ENCODE results near the gene VAV3. TPM values are rescaled to one million over a fixed set of nuclear protein-coding genes. Genes with fewer than 3 reads are reported as not detected.

Gene VAV3
- total and polyA plus RNA-seq, 3 donors from 2014 or later = 10.1 to 11.4 (median 11.3) TPM

DNA sequence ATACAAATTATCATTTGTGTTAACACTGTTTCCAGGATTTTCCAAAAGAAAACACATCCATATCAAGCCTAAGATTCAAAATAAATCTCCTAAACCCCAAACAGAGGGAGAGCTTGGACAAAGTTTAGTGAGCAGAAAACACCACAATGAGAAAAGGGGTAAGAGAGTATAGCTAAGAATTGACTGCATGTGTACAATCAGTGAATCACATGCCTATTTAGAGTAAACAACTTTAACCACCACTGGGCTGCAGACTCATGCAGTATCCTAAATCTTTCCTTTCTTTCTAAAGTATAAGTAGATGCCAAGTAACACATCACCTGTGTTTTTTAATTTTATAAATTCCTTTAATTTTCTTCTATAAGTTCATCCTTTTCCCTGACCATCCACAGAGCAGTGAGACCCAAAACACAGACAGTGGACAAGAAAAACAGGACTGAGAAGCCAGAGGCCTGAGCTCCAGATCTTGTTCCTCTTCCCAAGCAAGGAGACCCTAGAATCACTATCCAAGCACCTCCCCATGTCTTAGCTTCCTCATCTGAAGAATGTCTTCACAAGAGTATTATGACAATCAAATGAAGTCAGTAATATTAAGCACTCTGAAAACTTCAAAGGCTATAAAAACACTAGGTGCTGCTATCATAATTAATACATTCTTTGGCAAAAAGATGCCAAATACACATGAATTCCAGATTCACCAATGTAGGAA, 93.1 kb downstream of the VAV3 start:
- no peaks in the 10 kb centered on the region for H3K36me3 ChIP-seq (ENCODE audit: low read depth, missing control alignments)
- H3K4me1 ChIP-seq = no peaks in the 10 kb centered on the region
- H3K27me3 ChIP-seq = no peaks in the 10 kb centered on the region
- H3K4me3 ChIP-seq = no peak overlapping the region
- no peak for TF ChIP-seq POLR2A (IDR thresholded peaks at IDR 0.05)
- TF ChIP-seq, protein P1, sequence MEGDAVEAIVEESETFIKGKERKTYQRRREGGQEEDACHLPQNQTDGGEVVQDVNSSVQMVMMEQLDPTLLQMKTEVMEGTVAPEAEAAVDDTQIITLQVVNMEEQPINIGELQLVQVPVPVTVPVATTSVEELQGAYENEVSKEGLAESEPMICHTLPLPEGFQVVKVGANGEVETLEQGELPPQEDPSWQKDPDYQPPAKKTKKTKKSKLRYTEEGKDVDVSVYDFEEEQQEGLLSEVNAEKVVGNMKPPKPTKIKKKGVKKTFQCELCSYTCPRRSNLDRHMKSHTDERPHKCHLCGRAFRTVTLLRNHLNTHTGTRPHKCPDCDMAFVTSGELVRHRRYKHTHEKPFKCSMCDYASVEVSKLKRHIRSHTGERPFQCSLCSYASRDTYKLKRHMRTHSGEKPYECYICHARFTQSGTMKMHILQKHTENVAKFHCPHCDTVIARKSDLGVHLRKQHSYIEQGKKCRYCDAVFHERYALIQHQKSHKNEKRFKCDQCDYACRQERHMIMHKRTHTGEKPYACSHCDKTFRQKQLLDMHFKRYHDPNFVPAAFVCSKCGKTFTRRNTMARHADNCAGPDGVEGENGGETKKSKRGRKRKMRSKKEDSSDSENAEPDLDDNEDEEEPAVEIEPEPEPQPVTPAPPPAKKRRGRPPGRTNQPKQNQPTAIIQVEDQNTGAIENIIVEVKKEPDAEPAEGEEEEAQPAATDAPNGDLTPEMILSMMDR (IDR thresholded peaks at IDR 0.05) = no peak
- H3K9me3 ChIP-seq = no peaks in the 10 kb centered on the region
- intact Hi-C loops (cut with DNase I; ENCODE audit: low total_unique reads) = no loop called here
- no peak overlapping the region for H3K27ac ChIP-seq
- DNase-seq = no peak

DNA sequence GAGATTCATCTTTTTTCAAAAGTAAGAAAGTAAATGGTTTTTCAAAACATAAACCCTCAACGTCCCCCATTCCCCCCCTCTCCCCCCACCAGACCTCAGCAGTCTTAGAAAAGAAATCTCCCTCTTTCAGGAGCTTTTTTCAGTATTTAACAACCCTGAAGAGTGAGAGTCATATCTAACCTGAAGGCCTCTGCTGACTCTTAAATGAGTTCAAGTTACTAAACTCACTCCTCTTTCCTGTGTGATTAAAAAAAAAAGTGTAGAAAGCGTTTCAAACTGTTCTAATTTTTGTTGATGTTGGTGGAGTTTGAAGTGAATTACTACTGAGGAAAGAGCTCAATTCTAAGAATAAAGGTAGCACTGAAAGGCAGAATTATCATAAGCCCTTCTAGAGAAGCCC, 93.7 kb downstream of the VAV3 start:
- WGBS, 2 donors = 29 to 49% methylated on average over 2 of the region's 2 CpGs
- Histone ChIP-seq H3K4me3 (no peak overlapping the region), H3K36me3 (ENCODE audit: low read depth, missing control alignments) (no peaks in the 10 kb centered on the region), H3K27ac (no peak overlapping the region), H3K9me3 (no peaks in the 10 kb centered on the region), H3K27me3 (no peaks in the 10 kb centered on the region), H3K4me1 (no peaks in the 10 kb centered on the region)
- intact Hi-C loops (cut with DNase I; ENCODE audit: low total_unique reads) = no loop called here
- DNase-seq = no peak
- TF ChIP-seq POLR2A (IDR thresholded peaks at IDR 0.05) = no peak
- TF ChIP-seq, protein P1 (IDR thresholded peaks at IDR 0.05) = no peak

DNA sequence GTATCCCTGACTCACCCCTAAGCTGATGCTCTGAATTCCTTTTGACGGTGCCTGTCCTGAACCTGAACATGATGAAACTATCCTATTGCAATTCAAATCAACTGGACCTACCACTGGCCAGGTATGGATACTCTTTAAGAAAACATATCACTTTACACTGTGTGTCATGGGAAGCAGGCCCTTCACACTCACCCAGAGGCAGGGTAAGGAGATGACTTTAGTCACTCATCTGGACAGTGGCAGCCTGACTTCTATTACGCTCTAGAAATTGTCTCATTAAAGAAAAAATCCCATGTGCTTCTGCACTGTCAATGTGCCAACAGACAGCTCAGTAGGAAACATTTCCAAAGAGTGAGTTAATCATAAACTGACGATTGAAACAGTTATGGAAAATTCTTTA, 94.3 kb downstream of the VAV3 start:
- H3K27me3 ChIP-seq = no peaks in the 10 kb centered on the region
- intact Hi-C loops (cut with DNase I; ENCODE audit: low total_unique reads) = no loop called here
- H3K36me3 ChIP-seq (ENCODE audit: low read depth, missing control alignments) = no peaks in the 10 kb centered on the region
- DNase-seq = no peak
- no peaks in the 10 kb centered on the region for H3K4me1 ChIP-seq
- WGBS, 2 donors = 66 to 76% methylated on average over 3 of the region's 3 CpGs
- H3K27ac ChIP-seq = no peak overlapping the region
- no peaks in the 10 kb centered on the region for H3K9me3 ChIP-seq
- no peak for TF ChIP-seq POLR2A (IDR thresholded peaks at IDR 0.05)
- TF ChIP-seq, protein P1 (IDR thresholded peaks at IDR 0.05) = no peak
- no peak overlapping the region for H3K4me3 ChIP-seq

DNA sequence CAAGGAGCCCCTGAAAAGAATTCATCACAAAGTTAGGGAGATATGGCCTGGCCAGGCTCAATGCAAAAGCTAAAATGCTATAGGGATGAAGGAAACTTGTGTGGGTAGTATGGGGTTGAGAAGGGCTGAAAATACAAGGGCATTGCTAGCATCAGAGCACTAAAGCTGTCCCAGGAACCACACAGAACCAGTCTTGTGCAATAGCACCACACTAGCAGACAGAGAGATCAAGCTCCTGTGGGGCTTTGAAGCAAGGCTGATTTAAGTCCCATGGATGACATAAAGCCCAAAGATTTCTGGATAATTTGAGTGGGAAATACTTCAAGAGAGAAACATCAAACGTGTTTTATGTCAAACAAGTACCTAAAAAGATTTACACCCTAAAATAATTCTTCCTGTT, 97.1 kb downstream of the VAV3 start:
- no peak for DNase-seq
- no peaks in the 10 kb centered on the region for H3K9me3 ChIP-seq
- TF ChIP-seq, protein P1 (IDR thresholded peaks at IDR 0.05) = no peak
- TF ChIP-seq POLR2A (IDR thresholded peaks at IDR 0.05) = no peak
- no peaks in the 10 kb centered on the region for H3K27me3 ChIP-seq
- intact Hi-C loops (cut with DNase I; ENCODE audit: low total_unique reads) = no loop called here
- H3K4me3 ChIP-seq = no peak overlapping the region
- no peaks in the 10 kb centered on the region for H3K4me1 ChIP-seq
- 69 to 71% methylated on average over 1 of the region's 1 CpG for WGBS, 2 donors
- H3K36me3 ChIP-seq (ENCODE audit: low read depth, missing control alignments) = no peaks in the 10 kb centered on the region
- H3K27ac ChIP-seq = no peak overlapping the region

DNA sequence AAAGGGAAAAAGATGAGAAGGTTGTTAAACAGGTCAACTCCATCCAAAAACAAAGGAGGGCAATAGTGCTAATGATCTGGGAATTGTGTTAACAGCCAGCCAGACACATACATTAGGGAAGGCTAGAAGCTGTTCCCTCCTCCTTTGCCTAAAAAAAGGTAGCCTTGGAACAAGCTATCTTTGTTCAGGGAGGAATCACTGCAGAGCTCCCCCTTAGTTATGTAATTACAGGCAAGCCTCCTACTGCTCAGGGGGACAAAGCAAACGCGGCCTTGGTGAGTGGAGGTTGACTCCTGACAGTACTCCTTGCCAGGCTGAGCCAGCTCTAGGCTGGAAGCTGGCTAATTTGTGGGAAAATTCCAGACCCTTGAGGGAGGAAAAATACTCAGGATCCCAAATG, 97.6 kb downstream of the VAV3 start:
- intact Hi-C loops (cut with DNase I; ENCODE audit: low total_unique reads) = no loop called here
- Histone ChIP-seq H3K4me1 (no peaks in the 10 kb centered on the region), H3K9me3 (no peaks in the 10 kb centered on the region), H3K27me3 (no peaks in the 10 kb centered on the region), H3K27ac (no peak overlapping the region), H3K4me3 (no peak overlapping the region), H3K36me3 (ENCODE audit: low read depth, missing control alignments) (no peaks in the 10 kb centered on the region)
- 42 to 46% methylated on average over 2 of the region's 2 CpGs for WGBS, 2 donors
- no peak for TF ChIP-seq POLR2A (IDR thresholded peaks at IDR 0.05)
- TF ChIP-seq, protein P1 (IDR thresholded peaks at IDR 0.05) = no peak
- no peak for DNase-seq
